Activated B cell treated with CpG ODN at 0.5 μM for 24 hours (primary cell): ENCODE data around the gene PHKA2. TPM values are rescaled to one million over a fixed set of nuclear protein-coding genes. Genes with fewer than 3 reads are reported as not detected.
"Not testable (repeated sequence)": the region's sequence is repeated elsewhere in the genome, so short reads cannot be mapped to it uniquely, and the experiment has no call there.

ENCODE experiments used
- ATAC-seq: fragments of 200-7000 bp; cut with Tn5 transposase; one replicate; pipeline ENCODE4 v1.10.0; 2021; ENCODE audit warnings: low read depth, mild to moderate bottlenecking, moderate library complexity
- CTCF ChIA-PET: fragments of 350-600 bp; sonication (Branson Sonifier 250); formaldehyde crosslinking; loops from one replicate; lab custom pipeline; 2021; ENCODE audit warnings: antibody characterized with exemption; lab: Charles Lee
- POLR2A ChIA-PET: fragments of 350-600 bp; sonication (Branson Sonifier 250); formaldehyde crosslinking; loops from one replicate; lab custom pipeline; 2021; ENCODE audit warnings: antibody characterized with exemption; lab: Charles Lee
- DNase-seq: peaks from one replicate; pipeline ENCODE4 v3.0.0; 2022
- H3K27ac Mint-ChIP-seq: one replicate; pipeline ENCODE4 v1.8.0; 2020; ENCODE audit warnings: mixed read lengths
- H3K27me3 Mint-ChIP-seq: one replicate; pipeline ENCODE4 v1.8.0; 2021; ENCODE audit warnings: mixed read lengths
- H3K36me3 Mint-ChIP-seq: one replicate; pipeline ENCODE4 v1.8.0; 2021; ENCODE audit warnings: low read depth, mixed read lengths
- H3K4me1 Mint-ChIP-seq: one replicate; pipeline ENCODE4 v1.8.0; 2021; ENCODE audit warnings: mixed read lengths
- H3K4me3 Mint-ChIP-seq: one replicate; pipeline ENCODE4 v1.8.0; 2020; ENCODE audit warnings: mild to moderate bottlenecking, mixed read lengths
- H3K9me3 Mint-ChIP-seq: one replicate; pipeline ENCODE4 v1.8.0; 2020; ENCODE audit warnings: mixed read lengths
- CTCF ChIP-seq: fragments of 200-600 bp; IDR thresholded peaks from one replicate; pipeline ENCODE4 v1.8.0; 2022; ENCODE audit warnings: antibody characterized with exemption, mild to moderate bottlenecking
- intact Hi-C: fragments of 100-400 bp; cut with micrococcal nuclease; formaldehyde crosslinking; loops from one replicate; pipeline ENCODE4 v1.15.1; 2024
- total RNA-seq: library from RNA; stranded (reverse); gene quantifications from 2 replicates; pipeline ENCODE4 v1.2.3, GENCODE V29; 2022

The PHKA2 gene
- total RNA-seq, 1 donor from 2014 or later = 41.9 TPM

- Mint-ChIP-seq H3K27ac (no peak overlapping the region), H3K36me3 (no peaks in the 10 kb centered on the region), H3K27me3 (no peaks in the 10 kb centered on the region), H3K9me3 (no peaks in the 10 kb centered on the region), H3K4me1 (no peaks in the 10 kb centered on the region), H3K4me3 (no peak overlapping the region)
- no peak for TF ChIP-seq CTCF
- no peak for ATAC-seq
- POLR2A ChIA-PET = no interaction called here
- CTCF ChIA-PET = no interaction called here
- no peak for DNase-seq
- intact Hi-C loops = no loop called here
Measured at GRCh38 chrX:18871161-18871890, 112.6 kb downstream of the PHKA2 start.

- no peak overlapping the region for H3K27ac Mint-ChIP-seq
Measured at GRCh38 chrX:18864390-18864920, 119.5 kb downstream of the PHKA2 start.

GRCh38 chrX:18861511-18861910, 122.4 kb downstream of the PHKA2 start:
- ATAC-seq = no peak
- Mint-ChIP-seq H3K4me3 (no peak overlapping the region), H3K9me3 (no peaks in the 10 kb centered on the region), H3K27ac (no peak overlapping the region), H3K36me3 (no peaks in the 10 kb centered on the region), H3K4me1 (peaks cover 2% of the 10 kb centered on the region), H3K27me3 (no peaks in the 10 kb centered on the region)
- ChIA-PET POLR2A (no interaction called here), CTCF (no interaction called here)
- no peak for TF ChIP-seq CTCF
- intact Hi-C loops = no loop called here
- no peak for DNase-seq

More at GRCh38 chrX:18864390-18864920, 119.5 kb downstream of the PHKA2 start:
- intact Hi-C loops = no loop called here
- TF ChIP-seq CTCF = no peak
- CTCF ChIA-PET = no interaction called here
- H3K36me3 Mint-ChIP-seq = no peaks in the 10 kb centered on the region
- DNase-seq (no peak), ATAC-seq (no peak)
- H3K4me3 Mint-ChIP-seq = no peak overlapping the region
- no peaks in the 10 kb centered on the region for H3K4me1 Mint-ChIP-seq
- no peaks in the 10 kb centered on the region for H3K27me3 Mint-ChIP-seq
- no peaks in the 10 kb centered on the region for H3K9me3 Mint-ChIP-seq
- POLR2A ChIA-PET = no interaction called here

- no peak for TF ChIP-seq CTCF
- CTCF ChIA-PET = no interaction called here
- Mint-ChIP-seq H3K36me3 (no peaks in the 10 kb centered on the region), H3K27ac (no peak overlapping the region), H3K4me1 (peaks cover 8% of the 10 kb centered on the region), H3K9me3 (no peaks in the 10 kb centered on the region), H3K27me3 (no peaks in the 10 kb centered on the region), H3K4me3 (no peak overlapping the region)
- intact Hi-C loops = no loop called here
- POLR2A ChIA-PET = no interaction called here
- DNase-seq (no peak), ATAC-seq (no peak)
Measured at GRCh38 chrX:18856645-18856997, 127.3 kb downstream of the PHKA2 start.

GRCh38 chrX:18855919-18856644, 127.8 kb downstream of the PHKA2 start:
- peaks cover 8% of the 10 kb centered on the region for H3K4me1 Mint-ChIP-seq
- CTCF ChIA-PET = no interaction called here
- no peak for DNase-seq

GRCh38 chrX:18847901-18848300, 136.0 kb downstream of the PHKA2 start:
- H3K36me3 Mint-ChIP-seq, H3K4me1 Mint-ChIP-seq, DNase-seq, intact Hi-C loops, H3K27ac Mint-ChIP-seq, H3K4me3 Mint-ChIP-seq, CTCF ChIA-PET, H3K9me3 Mint-ChIP-seq, POLR2A ChIA-PET, ATAC-seq, H3K27me3 Mint-ChIP-seq: not testable (repeated sequence)

More at GRCh38 chrX:18855919-18856644, 127.8 kb downstream of the PHKA2 start:
- Mint-ChIP-seq H3K4me3 (no peak overlapping the region), H3K36me3 (no peaks in the 10 kb centered on the region), H3K27me3 (no peaks in the 10 kb centered on the region), H3K9me3 (no peaks in the 10 kb centered on the region), H3K27ac (no peak overlapping the region)
- intact Hi-C loops = no loop called here
- no peak for ATAC-seq
- TF ChIP-seq CTCF = no peak
- POLR2A ChIA-PET = no interaction called here
